Effector memory CD4-positive, alpha-beta T cell (primary cell): ENCODE results near the gene UBXN7.
"Not testable (repeated sequence)": the region's sequence is repeated elsewhere in the genome, so short reads cannot be mapped to it uniquely, and the experiment has no call there.

Experiments
- DNase-seq, 3 donors: peaks; one replicate each; pipeline ENCODE4 v3.0.0-alpha.2; 2020
- H3K27ac ChIP-seq: 2 replicates; pipeline ENCODE4 v1.7.0; 2013; ENCODE audit warnings: mild to moderate bottlenecking, low read length, moderate library complexity; ENCODE audit not compliant: insufficient read depth, poor library complexity, severe bottlenecking
- H3K27me3 ChIP-seq: replicated peaks from 2 replicates; pipeline ENCODE4 v1.7.0; 2013; ENCODE audit warnings: mild to moderate bottlenecking, low read length; ENCODE audit not compliant: insufficient read depth, control insufficient read depth, poor library complexity, severe bottlenecking
- H3K36me3 ChIP-seq: 2 replicates; pipeline ENCODE4 v1.7.0; 2013; ENCODE audit warnings: mild to moderate bottlenecking, low read length, moderate library complexity; ENCODE audit not compliant: control insufficient read depth, insufficient read depth
- H3K4me1 ChIP-seq: 2 replicates; pipeline ENCODE4 v1.7.0; 2013; ENCODE audit warnings: low read length, mild to moderate bottlenecking; ENCODE audit not compliant: control insufficient read depth, insufficient read depth, poor library complexity, severe bottlenecking
- H3K4me3 ChIP-seq: 2 replicates; pipeline ENCODE4 v1.7.0; 2013; ENCODE audit warnings: low read length, low read depth, mild to moderate bottlenecking; ENCODE audit not compliant: insufficient read depth, poor library complexity, severe bottlenecking
- H3K9me3 ChIP-seq: 2 replicates; pipeline ENCODE4 v1.7.0; 2013; ENCODE audit warnings: mild to moderate bottlenecking, low read length, moderate library complexity; ENCODE audit not compliant: control insufficient read depth
- total RNA-seq, 3 donors: gene quantifications; one replicate each; lab custom pipeline; 2026; lab: John Stamatoyannopoulos, UW

Gene UBXN7, protein sequence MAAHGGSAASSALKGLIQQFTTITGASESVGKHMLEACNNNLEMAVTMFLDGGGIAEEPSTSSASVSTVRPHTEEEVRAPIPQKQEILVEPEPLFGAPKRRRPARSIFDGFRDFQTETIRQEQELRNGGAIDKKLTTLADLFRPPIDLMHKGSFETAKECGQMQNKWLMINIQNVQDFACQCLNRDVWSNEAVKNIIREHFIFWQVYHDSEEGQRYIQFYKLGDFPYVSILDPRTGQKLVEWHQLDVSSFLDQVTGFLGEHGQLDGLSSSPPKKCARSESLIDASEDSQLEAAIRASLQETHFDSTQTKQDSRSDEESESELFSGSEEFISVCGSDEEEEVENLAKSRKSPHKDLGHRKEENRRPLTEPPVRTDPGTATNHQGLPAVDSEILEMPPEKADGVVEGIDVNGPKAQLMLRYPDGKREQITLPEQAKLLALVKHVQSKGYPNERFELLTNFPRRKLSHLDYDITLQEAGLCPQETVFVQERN
- total RNA-seq: 73.3 to 96.8 (median 84.4) reads per million in 3 donors

DNA sequence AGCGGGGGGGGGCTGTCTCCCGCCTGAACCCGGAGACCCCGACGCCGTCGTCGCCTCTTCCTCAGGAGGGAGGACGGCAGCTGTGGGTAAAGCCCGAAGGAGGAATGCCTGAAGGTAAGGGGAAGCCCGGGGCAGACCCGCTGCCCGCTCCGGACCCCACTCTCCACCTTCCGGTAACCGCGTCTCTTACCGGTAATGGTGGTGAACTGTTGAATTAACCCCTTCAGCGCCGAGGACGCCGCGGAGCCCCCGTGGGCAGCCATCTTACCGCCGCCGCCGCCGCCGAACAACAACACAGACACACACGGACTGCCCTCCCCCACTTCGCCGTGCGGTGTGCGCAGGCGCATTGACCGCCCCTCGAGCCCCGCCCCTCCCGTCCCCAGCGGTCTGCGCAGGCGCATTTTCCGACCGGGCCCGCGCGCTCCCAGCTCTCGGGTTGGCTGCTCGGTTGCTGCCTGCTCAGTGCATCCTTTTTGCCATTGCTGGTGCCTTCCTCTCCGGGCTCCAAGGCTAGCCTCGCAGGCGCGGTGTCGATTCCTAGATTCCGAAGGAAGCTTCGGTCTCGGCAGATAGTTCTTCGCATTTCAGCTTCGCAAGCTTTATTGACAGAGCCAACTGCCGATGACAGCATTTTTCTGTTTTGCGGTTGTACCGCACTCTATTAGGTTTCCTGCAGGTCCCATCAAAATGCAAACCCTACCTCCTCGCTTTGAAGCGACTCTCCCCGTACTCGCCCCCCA, at the start of gene UBXN7:
TSS of gene UBXN7 (minus strand) at position 291 of the 743 bp plus-strand sequence. CDS start at position 263, 28 bp downstream.
- Histone ChIP-seq H3K4me3 (peak within 1 kb of the TSS; percentile 96), H3K9me3 (no peaks in the 10 kb centered on the region), H3K4me1 (no peaks in the 10 kb centered on the region), H3K27me3 (no peaks in the 10 kb centered on the region), H3K36me3 (peaks cover 7% of the 10 kb centered on the region), H3K27ac (peak within 1 kb of the TSS; percentile 91)
- peak; percentile 93 to 96 (median 95) for DNase-seq

DNA sequence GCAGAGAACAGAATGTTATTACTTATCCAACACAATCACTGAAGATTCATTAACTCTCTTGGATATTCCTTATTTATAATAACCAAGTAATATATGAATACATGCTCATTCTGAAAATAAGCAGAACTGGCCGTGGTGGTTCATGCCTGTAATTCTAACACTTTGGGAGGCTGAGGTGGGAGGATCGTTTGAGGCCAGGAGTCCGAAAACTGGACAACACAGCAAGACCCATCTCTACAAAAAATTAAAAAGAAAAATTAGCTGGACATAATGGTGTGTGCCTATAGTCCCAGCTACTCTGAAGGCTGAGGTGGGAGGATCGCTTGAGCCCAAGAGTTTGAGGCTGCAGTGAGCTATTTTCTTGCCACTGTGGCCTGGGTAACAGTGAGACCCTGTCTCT, 45.5 kb upstream of the UBXN7 start:
- no peak overlapping the region for H3K4me3 ChIP-seq

DNA sequence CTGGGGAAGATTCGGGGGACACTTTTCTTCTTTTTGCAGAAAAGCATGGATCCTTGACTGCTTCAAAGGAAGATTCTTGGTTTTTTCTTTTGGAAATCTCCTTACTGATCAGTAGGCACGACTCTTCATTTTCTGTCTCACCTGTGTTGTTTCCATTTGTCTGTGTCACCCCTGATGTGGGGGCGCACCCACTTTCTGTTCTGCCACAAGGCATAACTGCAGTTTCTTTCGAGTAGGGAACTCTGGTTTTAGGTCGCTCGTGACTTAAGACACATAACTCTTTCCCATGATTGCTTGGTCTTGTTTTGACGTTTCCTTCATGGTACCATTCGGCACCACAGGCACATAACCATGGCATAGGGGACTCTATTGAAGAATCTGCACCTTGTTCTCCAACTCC, 40.1 kb upstream of the UBXN7 start:
- DNase-seq: no peak
- Histone ChIP-seq H3K4me1 (no peaks in the 10 kb centered on the region), H3K36me3 (peaks cover 41% of the 10 kb centered on the region)

More for the DNA sequence above, 45.5 kb upstream of the UBXN7 start:
- DNase-seq: no peak
- no peaks in the 10 kb centered on the region for H3K27me3 ChIP-seq
- no peaks in the 10 kb centered on the region for H3K4me1 ChIP-seq
- no peaks in the 10 kb centered on the region for H3K9me3 ChIP-seq
- H3K36me3 ChIP-seq: peaks cover 51% of the 10 kb centered on the region
- H3K27ac ChIP-seq: no peak overlapping the region

DNA sequence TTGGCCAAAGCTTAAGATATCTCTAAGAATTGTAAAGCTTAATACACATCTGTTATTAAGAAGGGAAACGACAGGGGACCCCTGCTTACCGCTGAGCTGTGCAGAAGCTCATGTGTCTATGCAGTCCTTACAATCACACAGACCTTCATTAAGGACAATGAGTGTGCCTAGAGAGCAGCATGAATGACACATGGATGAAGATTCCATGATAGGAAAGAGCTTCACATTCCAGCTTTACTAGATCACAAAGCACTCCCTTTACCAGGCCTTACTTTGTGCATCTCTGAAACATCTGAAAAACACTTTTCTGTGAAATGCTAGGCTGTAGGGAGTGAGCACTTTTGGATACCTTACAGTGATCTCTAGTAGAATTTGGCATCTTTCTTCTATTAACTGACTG, 39.3 kb upstream of the UBXN7 start:
- peaks cover 36% of the 10 kb centered on the region for H3K36me3 ChIP-seq

More for the DNA sequence above, 40.1 kb upstream of the UBXN7 start:
- Histone ChIP-seq H3K4me3 (no peak overlapping the region), H3K9me3 (no peaks in the 10 kb centered on the region), H3K27ac (no peak overlapping the region), H3K27me3 (no peaks in the 10 kb centered on the region)

DNA sequence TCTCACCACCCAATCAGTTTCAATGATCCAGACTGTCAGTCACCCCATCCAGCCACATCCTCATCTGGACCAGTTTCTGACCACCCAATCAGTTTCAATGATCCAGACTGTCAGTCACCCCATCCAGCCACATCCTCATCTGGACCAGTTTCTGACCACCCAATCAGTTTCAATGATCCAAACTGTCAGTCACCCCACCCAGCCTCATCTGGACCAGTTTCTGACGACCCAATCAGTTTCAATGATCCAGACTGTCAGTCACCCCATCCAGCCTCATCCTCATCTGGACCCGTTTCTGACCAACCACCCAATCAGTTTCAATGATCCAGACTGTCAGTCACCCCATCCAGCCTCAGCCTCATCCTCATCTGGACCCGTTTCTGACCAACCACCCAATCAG, 38.0 kb upstream of the UBXN7 start:
- DNase-seq, H3K27ac ChIP-seq, H3K4me3 ChIP-seq, H3K4me1 ChIP-seq, H3K27me3 ChIP-seq, H3K9me3 ChIP-seq: not testable (repeated sequence)
- peaks cover 36% of the 10 kb centered on the region for H3K36me3 ChIP-seq

More for the DNA sequence above, 39.3 kb upstream of the UBXN7 start:
- H3K27me3 ChIP-seq: no peaks in the 10 kb centered on the region
- H3K9me3 ChIP-seq: no peaks in the 10 kb centered on the region
- H3K27ac ChIP-seq: no peak overlapping the region
- DNase-seq: no peak
- no peak overlapping the region for H3K4me3 ChIP-seq
- no peaks in the 10 kb centered on the region for H3K4me1 ChIP-seq

DNA sequence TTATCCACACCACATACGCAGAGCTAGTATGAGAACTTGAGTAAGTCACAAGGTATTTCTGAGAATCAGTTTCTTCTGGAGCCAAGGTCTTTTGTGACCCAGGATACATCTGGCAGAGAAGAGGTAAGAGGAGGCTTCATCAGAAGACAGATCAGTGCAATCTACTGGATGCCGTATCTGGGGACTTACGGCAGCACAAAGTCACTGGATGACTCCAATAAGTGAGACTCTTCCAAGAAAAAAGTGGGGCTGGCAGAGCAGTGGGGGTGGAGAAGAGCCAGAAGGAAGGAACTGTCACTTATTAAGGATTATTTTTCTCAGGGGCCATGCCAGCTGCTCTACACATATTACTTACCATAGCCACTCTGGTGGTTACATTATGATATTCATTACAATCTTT, 31.6 kb upstream of the UBXN7 start:
- Histone ChIP-seq H3K4me3 (no peak overlapping the region), H3K36me3 (no peaks in the 10 kb centered on the region), H3K27ac (no peak overlapping the region), H3K27me3 (no peaks in the 10 kb centered on the region), H3K4me1 (no peaks in the 10 kb centered on the region), H3K9me3 (no peaks in the 10 kb centered on the region)
- DNase-seq: no peak

DNA sequence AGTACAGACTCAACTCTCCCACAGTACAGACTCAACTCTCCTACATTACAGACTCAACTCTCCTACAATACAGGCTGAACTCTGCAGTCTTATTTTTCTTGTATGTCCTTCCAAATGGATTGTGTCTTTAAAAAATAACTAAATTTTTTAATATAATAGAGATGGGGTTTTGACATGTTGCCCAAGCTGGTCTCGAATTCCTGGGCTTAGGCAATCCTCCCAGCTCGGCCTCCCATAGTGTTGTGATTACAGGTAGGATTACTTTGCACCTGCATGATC, 31.2 kb upstream of the UBXN7 start:
- Histone ChIP-seq H3K27me3 (no peaks in the 10 kb centered on the region), H3K27ac (no peak overlapping the region), H3K36me3 (no peaks in the 10 kb centered on the region), H3K9me3 (no peaks in the 10 kb centered on the region), H3K4me1 (no peaks in the 10 kb centered on the region), H3K4me3 (no peak overlapping the region)
- no peak for DNase-seq

DNA sequence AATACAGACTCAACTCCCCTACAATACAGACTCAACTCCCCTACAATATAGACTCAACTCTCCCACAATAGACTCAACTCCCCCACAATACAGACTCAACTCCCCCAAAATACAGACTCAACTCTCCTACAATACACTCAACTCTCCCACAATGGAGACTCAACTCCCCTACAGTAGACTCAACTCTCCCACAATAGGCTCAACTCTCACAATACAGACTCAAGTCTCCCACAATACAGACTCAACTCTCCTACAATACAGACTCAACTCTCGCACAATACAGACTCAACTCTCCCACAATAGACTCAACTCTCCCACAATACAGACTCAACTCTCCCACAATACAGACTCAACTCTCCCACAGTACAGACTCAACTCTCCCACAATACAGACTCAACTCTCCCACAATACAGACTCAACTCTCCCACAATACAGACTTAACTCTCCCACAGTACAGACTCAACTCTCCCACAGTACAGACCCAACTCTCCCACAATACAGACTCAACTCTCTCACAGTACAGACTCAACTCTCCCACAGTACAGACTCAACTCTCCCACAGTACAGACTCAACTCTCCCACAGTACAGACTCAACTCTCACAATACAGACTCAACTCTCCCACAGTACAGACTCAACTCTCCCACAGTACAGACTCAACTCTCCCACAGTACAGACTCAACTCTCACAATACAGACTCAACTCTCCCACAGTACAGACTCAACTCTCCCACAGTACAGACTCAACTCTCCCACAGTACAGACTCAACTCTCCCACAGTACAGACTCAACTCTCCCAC, 30.7 kb upstream of the UBXN7 start:
- not testable (repeated sequence) for H3K4me3 ChIP-seq, DNase-seq, H3K27ac ChIP-seq

DNA sequence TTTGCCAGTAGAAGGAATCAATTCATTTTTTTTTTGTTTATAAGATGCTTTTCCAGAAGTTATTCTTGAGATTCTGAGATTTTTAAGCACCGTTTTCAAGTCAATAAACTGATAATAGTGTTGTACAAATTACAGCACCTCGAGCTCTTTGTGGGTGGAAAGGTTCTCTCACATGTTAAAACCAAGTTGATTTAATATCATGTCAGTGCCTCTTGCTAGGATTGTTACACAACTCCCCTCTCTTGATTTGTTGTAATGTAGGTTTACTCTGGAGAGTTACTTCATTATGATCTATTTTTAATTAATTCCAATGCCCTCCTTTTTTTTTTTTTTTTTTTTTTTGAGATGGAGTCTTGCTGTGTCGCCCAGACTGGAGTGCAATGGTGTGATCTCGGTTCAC, 25.8 kb upstream of the UBXN7 start:
- Histone ChIP-seq H3K27me3 (no peaks in the 10 kb centered on the region), H3K9me3 (no peaks in the 10 kb centered on the region), H3K27ac (no peak overlapping the region), H3K36me3 (no peaks in the 10 kb centered on the region), H3K4me1 (no peaks in the 10 kb centered on the region), H3K4me3 (no peak overlapping the region)
- no peak for DNase-seq

More for the DNA sequence above, 30.7 kb upstream of the UBXN7 start:
- H3K36me3 ChIP-seq, H3K4me1 ChIP-seq, H3K27me3 ChIP-seq, H3K9me3 ChIP-seq: not testable (repeated sequence)
